VCaP (cell line): ENCODE results near the gene ATXN7L1.

Experiments used
- H3K27ac ChIP-seq: fragments of 450-650 bp; 2 replicates; pipeline ENCODE4 v1.5.1; 2017
- CTCF ChIP-seq: fragments of 450-650 bp; conservative IDR thresholded peaks from 2 replicates; pipeline ENCODE4 v1.5.1; 2017; ENCODE audit warnings: mild to moderate bottlenecking, moderate library complexity

The ATXN7L1 gene

GRCh38 chr7:105621617-105622016, 254.8 kb downstream of the ATXN7L1 start:
- no peak overlapping the region for H3K27ac ChIP-seq
- no peak for TF ChIP-seq CTCF

GRCh38 chr7:105621176-105621575, 255.2 kb downstream of the ATXN7L1 start:
- TF ChIP-seq CTCF = no peak

GRCh38 chr7:105619590-105619989, 256.8 kb downstream of the ATXN7L1 start:
- H3K27ac ChIP-seq = no peak overlapping the region
- TF ChIP-seq CTCF = no peak

More at GRCh38 chr7:105621176-105621575, 255.2 kb downstream of the ATXN7L1 start:
- no peak overlapping the region for H3K27ac ChIP-seq

GRCh38 chr7:105618016-105618296, 258.4 kb downstream of the ATXN7L1 start:
- H3K27ac ChIP-seq = no peak overlapping the region
- no peak for TF ChIP-seq CTCF

- no peak overlapping the region for H3K27ac ChIP-seq
- no peak for TF ChIP-seq CTCF
Observed at GRCh38 chr7:105617280-105618015, 259.0 kb downstream of the ATXN7L1 start.

GRCh38 chr7:105614341-105614840, 262.0 kb downstream of the ATXN7L1 start:
- H3K27ac ChIP-seq = no peak overlapping the region
- TF ChIP-seq CTCF = no peak

- no peak for TF ChIP-seq CTCF
- H3K27ac ChIP-seq = no peak overlapping the region
Observed at GRCh38 chr7:105613611-105614330, 262.6 kb downstream of the ATXN7L1 start.
